HEK293 (cell line): Measurements from ENCODE around the gene GNB1.
"Not testable (repeated sequence)": the region's sequence is repeated elsewhere in the genome, so short reads cannot be mapped to it uniquely, and the experiment has no call there.

Source experiments
- CTCF ChIA-PET: fragments of 350-600 bp; formaldehyde crosslinking; extraction: SDS; loops from one replicate; lab custom pipeline; 2021; ENCODE audit warnings: antibody characterized with exemption; lab: Yijun Ruan, JAX
- POLR2A ChIA-PET: fragments of 300-600 bp; formaldehyde crosslinking; extraction: SDS; loops from one replicate; lab custom pipeline; 2020; ENCODE audit warnings: antibody characterized with exemption, inconsistent platforms; lab: Yijun Ruan, JAX
- H3K27ac ChIP-seq: fragments of 200-500 bp; sonication (Bioruptor generic); 2 replicates; pipeline ENCODE4 v1.5.1; 2014; ENCODE audit warnings: low read depth, low read length, control low read depth, inconsistent platforms; ENCODE audit errors: extremely low read depth
- H3K36me3 ChIP-seq, 2 experiments: fragments of 200-500 bp in 1 of 2; sonication (Bioruptor generic) in 1 of 2; 1 replicate in 1 of 2; 2 replicates in 1 of 2; pipeline ENCODE4 v1.5.1; 2014 to 2017; ENCODE audit warnings: inconsistent platforms in 2 of 2, low read length in 2 of 2; ENCODE audit not compliant: control insufficient read depth in 2 of 2, insufficient read depth in 1 of 2
- H3K4me1 ChIP-seq: fragments of 200-500 bp; sonication (Bioruptor generic); 2 replicates; pipeline ENCODE4 v1.5.1; 2014; ENCODE audit warnings: mild to moderate bottlenecking, low read length, inconsistent platforms; ENCODE audit not compliant: control insufficient read depth, insufficient read depth
- H3K4me3 ChIP-seq: 2 replicates; pipeline ENCODE4 v1.5.1; 2011; ENCODE audit warnings: low read depth, mild to moderate bottlenecking, control low read depth, low read length, moderate library complexity
- H3K9me3 ChIP-seq: fragments of 200-500 bp; sonication (Bioruptor generic); 2 replicates; pipeline ENCODE4 v1.5.1; 2014; ENCODE audit warnings: low read depth, low read length, inconsistent platforms; ENCODE audit not compliant: control insufficient read depth, insufficient read depth
- IKZF3 ChIP-seq: fragments of 450-650 bp; IDR thresholded peaks from 2 replicates; pipeline ENCODE4 v1.5.0; 2018; ENCODE audit warnings: missing biosample characterization, mild to moderate bottlenecking, missing genetic modification characterization, moderate library complexity
- ZBTB17 ChIP-seq: fragments of 450-650 bp; formaldehyde crosslinking; IDR thresholded peaks from 2 replicates; pipeline ENCODE4 v1.5.1; 2016; ENCODE audit warnings: missing biosample characterization, missing genetic modification characterization
- ZBTB7A ChIP-seq: fragments of 450-650 bp; formaldehyde crosslinking; IDR thresholded peaks from 2 replicates; pipeline ENCODE4 v1.5.1; 2016; ENCODE audit warnings: low read depth, missing biosample characterization, missing genetic modification characterization
- ZNF121 ChIP-seq: fragments of 450-650 bp; formaldehyde crosslinking; IDR thresholded peaks from 2 replicates; pipeline ENCODE4 v1.5.1; 2016; ENCODE audit warnings: missing biosample characterization, missing genetic modification characterization
- ZNF133 ChIP-seq: fragments of 450-650 bp; formaldehyde crosslinking; IDR thresholded peaks from 2 replicates; pipeline ENCODE4 v1.5.1; 2016; ENCODE audit warnings: missing biosample characterization, missing genetic modification characterization
- ZNF2 ChIP-seq: fragments of 450-650 bp; formaldehyde crosslinking; IDR thresholded peaks from 2 replicates; pipeline ENCODE4 v1.5.1; 2016; ENCODE audit warnings: missing biosample characterization, missing genetic modification characterization
- ZNF248 ChIP-seq: fragments of 450-650 bp; formaldehyde crosslinking; IDR thresholded peaks from 2 replicates; pipeline ENCODE4 v1.5.1; 2017; ENCODE audit warnings: missing biosample characterization, missing genetic modification characterization
- ZNF341 ChIP-seq: fragments of 450-650 bp; formaldehyde crosslinking; IDR thresholded peaks from 2 replicates; pipeline ENCODE4; 2016; ENCODE audit warnings: low read depth, missing biosample characterization, missing genetic modification characterization
- ZNF391 ChIP-seq: fragments of 450-650 bp; formaldehyde crosslinking; IDR thresholded peaks from 2 replicates; pipeline ENCODE4 v1.5.1; 2016; ENCODE audit warnings: low read depth, missing biosample characterization, missing genetic modification characterization, borderline replicate concordance
- ZNF501 ChIP-seq: fragments of 450-650 bp; formaldehyde crosslinking; IDR thresholded peaks from 2 replicates; pipeline ENCODE4 v1.5.1; 2016; ENCODE audit warnings: missing biosample characterization, missing genetic modification characterization
- ZNF600 ChIP-seq: fragments of 450-650 bp; formaldehyde crosslinking; IDR thresholded peaks from 2 replicates; pipeline ENCODE4 v1.5.1; 2016; ENCODE audit warnings: missing biosample characterization, missing genetic modification characterization
- ZNF768 ChIP-seq: fragments of 450-650 bp; formaldehyde crosslinking; IDR thresholded peaks from 2 replicates; pipeline ENCODE4 v1.5.1; 2018; ENCODE audit warnings: missing biosample characterization, mild to moderate bottlenecking, missing genetic modification characterization
- ZSCAN30 ChIP-seq: fragments of 450-650 bp; IDR thresholded peaks from 2 replicates; pipeline ENCODE4 v1.5.1; 2018; ENCODE audit warnings: missing biosample characterization, mild to moderate bottlenecking, missing genetic modification characterization, moderate library complexity
- TF ChIP-seq, protein P1 (sequence below): fragments of 450-650 bp; formaldehyde crosslinking; IDR thresholded peaks from 2 replicates; pipeline ENCODE4 v1.5.1; 2016; ENCODE audit warnings: missing biosample characterization, missing genetic modification characterization
- TF ChIP-seq, protein P2 (sequence below): fragments of 450-650 bp; formaldehyde crosslinking; conservative IDR thresholded peaks from 2 replicates; pipeline ENCODE4 v1.5.1; 2016; ENCODE audit warnings: low read depth, missing biosample characterization, missing genetic modification characterization
- TF ChIP-seq, protein P3 (sequence below): fragments of 450-650 bp; formaldehyde crosslinking; IDR thresholded peaks from 2 replicates; pipeline ENCODE4 v1.5.1; 2017; ENCODE audit warnings: missing biosample characterization, missing genetic modification characterization
- TF ChIP-seq, protein P4 (sequence below): fragments of 450-650 bp; IDR thresholded peaks from 2 replicates; pipeline ENCODE4 v1.5.1; 2018; ENCODE audit warnings: missing biosample characterization, mild to moderate bottlenecking, missing genetic modification characterization
- TF ChIP-seq, protein P5 (sequence below): fragments of 450-650 bp; formaldehyde crosslinking; IDR thresholded peaks from 2 replicates; pipeline ENCODE4 v1.5.1; 2017; ENCODE audit warnings: missing biosample characterization, mild to moderate bottlenecking, missing genetic modification characterization, moderate library complexity

Gene GNB1

DNA sequence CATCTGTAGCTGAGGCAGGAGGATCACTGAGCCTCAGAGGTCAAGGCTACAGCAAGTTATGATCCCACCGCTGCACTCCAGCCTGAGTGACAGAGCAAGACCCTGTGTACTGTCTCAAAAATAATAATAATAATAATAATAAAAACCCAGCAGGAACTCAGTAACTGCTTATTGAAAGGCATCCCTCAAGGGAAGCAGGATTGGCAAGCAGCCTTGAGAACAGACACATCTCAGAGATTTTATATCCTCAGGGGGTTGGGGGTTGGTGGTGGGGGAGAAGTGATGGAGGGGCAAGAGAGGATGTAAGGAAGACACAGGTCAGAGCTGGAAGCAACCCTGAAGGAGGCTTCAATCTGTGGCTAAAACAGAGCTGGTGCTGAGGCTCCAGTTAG is 29.6 kb downstream of the GNB1 start (continued):
- TF ChIP-seq, protein P1, sequence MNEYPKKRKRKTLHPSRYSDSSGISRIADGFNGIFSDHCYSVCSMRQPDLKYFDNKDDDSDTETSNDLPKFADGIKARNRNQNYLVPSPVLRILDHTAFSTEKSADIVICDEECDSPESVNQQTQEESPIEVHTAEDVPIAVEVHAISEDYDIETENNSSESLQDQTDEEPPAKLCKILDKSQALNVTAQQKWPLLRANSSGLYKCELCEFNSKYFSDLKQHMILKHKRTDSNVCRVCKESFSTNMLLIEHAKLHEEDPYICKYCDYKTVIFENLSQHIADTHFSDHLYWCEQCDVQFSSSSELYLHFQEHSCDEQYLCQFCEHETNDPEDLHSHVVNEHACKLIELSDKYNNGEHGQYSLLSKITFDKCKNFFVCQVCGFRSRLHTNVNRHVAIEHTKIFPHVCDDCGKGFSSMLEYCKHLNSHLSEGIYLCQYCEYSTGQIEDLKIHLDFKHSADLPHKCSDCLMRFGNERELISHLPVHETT (tag by site-specific recombination) = no peak
- TF ChIP-seq ZBTB7A (tag by site-specific recombination) = no peak
- TF ChIP-seq, protein P2, sequence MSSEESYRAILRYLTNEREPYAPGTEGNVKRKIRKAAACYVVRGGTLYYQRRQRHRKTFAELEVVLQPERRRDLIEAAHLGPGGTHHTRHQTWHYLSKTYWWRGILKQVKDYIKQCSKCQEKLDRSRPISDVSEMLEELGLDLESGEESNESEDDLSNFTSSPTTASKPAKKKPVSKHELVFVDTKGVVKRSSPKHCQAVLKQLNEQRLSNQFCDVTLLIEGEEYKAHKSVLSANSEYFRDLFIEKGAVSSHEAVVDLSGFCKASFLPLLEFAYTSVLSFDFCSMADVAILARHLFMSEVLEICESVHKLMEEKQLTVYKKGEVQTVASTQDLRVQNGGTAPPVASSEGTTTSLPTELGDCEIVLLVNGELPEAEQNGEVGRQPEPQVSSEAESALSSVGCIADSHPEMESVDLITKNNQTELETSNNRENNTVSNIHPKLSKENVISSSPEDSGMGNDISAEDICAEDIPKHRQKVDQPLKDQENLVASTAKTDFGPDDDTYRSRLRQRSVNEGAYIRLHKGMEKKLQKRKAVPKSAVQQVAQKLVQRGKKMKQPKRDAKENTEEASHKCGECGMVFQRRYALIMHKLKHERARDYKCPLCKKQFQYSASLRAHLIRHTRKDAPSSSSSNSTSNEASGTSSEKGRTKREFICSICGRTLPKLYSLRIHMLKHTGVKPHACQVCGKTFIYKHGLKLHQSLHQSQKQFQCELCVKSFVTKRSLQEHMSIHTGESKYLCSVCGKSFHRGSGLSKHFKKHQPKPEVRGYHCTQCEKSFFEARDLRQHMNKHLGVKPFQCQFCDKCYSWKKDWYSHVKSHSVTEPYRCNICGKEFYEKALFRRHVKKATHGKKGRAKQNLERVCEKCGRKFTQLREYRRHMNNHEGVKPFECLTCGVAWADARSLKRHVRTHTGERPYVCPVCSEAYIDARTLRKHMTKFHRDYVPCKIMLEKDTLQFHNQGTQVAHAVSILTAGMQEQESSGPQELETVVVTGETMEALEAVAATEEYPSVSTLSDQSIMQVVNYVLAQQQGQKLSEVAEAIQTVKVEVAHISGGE (tag by site-specific recombination) = no peak
- TF ChIP-seq ZNF133 (tag by site-specific recombination) = no peak

DNA sequence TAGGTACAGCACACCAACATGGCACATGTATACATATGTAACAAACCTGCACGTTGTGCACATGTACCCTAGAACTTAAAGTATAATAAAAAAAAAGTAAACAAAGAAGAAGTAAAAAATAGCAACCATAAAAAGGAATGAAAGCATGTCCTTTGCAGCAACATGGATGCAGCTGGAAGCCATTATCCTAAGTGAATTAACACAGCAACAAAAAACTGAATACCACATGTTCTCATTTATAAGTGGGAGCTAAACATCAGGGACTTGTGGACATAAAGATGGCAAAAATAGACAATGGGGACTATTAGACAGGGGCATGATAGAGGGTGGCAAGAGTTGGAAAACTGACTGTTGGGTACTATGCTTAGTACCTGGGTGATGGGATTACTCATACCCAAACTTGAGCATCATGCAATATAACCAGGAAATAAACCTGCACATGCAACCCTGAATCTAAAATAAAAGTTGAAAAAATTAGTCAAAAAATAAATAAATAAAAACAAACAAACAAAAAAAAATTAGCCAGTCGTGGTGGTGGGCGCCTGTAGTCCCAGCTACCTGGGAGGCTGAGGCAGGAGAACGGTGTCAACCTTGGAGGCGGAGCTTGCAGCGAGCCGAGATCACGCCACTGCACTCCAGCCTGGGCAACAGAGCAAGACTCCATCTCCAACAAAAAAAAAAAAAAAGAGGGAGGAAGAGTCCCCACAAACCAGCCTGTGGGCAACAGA is 30.8 kb downstream of the GNB1 start:
- H3K4me1 ChIP-seq, POLR2A ChIA-PET, CTCF ChIA-PET, H3K27ac ChIP-seq, H3K4me3 ChIP-seq, H3K9me3 ChIP-seq: not testable (repeated sequence)
- H3K36me3 ChIP-seq = peaks cover 0 to 19% of the 10 kb centered on the region in 2 experiments; a peak in 2 of 3 replicates
- TF ChIP-seq ZNF121 (tag by site-specific recombination) = peak; percentile 92
- 0 out of 2 replicates have a peak, but pooled peaks have one; percentile 11 for TF ChIP-seq ZNF391 (tag by site-specific recombination)
- TF ChIP-seq, protein P3, sequence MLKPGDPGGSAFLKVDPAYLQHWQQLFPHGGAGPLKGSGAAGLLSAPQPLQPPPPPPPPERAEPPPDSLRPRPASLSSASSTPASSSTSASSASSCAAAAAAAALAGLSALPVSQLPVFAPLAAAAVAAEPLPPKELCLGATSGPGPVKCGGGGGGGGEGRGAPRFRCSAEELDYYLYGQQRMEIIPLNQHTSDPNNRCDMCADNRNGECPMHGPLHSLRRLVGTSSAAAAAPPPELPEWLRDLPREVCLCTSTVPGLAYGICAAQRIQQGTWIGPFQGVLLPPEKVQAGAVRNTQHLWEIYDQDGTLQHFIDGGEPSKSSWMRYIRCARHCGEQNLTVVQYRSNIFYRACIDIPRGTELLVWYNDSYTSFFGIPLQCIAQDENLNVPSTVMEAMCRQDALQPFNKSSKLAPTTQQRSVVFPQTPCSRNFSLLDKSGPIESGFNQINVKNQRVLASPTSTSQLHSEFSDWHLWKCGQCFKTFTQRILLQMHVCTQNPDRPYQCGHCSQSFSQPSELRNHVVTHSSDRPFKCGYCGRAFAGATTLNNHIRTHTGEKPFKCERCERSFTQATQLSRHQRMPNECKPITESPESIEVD (tag by site-specific recombination) = peak; percentile 40; the same call in 1 of the 2 replicates
- 0 out of 2 replicates have a peak, but pooled peaks have one; percentile 9 for TF ChIP-seq ZNF501 (tag by site-specific recombination)
- TF ChIP-seq, protein P4, sequence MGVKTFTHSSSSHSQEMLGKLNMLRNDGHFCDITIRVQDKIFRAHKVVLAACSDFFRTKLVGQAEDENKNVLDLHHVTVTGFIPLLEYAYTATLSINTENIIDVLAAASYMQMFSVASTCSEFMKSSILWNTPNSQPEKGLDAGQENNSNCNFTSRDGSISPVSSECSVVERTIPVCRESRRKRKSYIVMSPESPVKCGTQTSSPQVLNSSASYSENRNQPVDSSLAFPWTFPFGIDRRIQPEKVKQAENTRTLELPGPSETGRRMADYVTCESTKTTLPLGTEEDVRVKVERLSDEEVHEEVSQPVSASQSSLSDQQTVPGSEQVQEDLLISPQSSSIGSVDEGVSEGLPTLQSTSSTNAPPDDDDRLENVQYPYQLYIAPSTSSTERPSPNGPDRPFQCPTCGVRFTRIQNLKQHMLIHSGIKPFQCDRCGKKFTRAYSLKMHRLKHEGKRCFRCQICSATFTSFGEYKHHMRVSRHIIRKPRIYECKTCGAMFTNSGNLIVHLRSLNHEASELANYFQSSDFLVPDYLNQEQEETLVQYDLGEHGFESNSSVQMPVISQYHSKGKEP (tag by site-specific recombination) = peak; percentile 50; the same call in 1 of the 2 replicates
- TF ChIP-seq ZNF2 = 0 out of 2 replicates have a peak, but pooled peaks have one; percentile 21

DNA sequence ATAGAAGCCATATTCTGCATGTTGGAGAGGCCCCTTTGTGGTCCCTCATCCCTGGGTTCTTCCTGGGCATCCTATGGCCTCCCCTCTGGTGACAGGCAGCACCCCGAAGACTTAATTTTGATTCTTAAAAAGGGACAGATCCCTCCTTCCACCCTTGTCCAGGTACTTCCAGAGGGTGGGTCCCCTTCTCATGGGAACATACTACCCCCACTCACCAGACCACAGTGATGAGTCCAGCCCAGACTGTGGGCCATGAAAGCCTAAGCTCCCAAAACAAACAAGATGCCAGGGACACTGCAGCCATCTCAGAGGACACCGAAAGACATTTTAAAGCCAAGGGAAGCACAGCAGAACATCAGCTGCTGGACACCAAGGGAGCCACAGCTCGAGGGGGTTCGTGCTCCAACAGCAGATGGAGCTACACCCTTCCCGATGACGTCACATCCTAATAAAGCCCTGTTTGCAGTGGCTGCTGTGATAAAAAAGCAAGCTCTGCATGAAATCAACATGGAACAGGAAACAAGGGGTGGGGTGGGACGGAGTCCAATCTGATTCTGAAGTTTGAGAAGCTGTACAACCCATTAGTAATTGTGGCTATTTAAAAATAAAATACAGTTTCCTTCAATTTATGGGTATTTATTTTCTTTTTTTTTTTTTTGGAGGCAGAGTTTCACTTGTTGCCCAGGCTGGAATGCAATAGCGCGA is 32.4 kb downstream of the GNB1 start:
- H3K4me3 ChIP-seq = no peak overlapping the region
- H3K9me3 ChIP-seq = no peaks in the 10 kb centered on the region
- H3K4me1 ChIP-seq = peaks cover 12% of the 10 kb centered on the region
- 0 out of 2 replicates have a peak overlapping the region, but pooled peaks have one; percentile 18 for H3K27ac ChIP-seq
- POLR2A ChIA-PET = interaction anchor here (0.6 to 1.1 kb wide), 5 partner anchors 10 to 50 kb away, joined by 3 to 7 read pairs (median 4); no protein-coding TSS in a partner anchor
- CTCF ChIA-PET = interaction anchor here (0.6 to 1.1 kb wide), 9 partner anchors 10 to 188 kb away, joined by 3 to 4 read pairs (median 3); no protein-coding TSS in a partner anchor
- H3K36me3 ChIP-seq = peaks cover 0 to 25% of the 10 kb centered on the region in 2 experiments; a peak in 2 of 3 replicates
- peak; percentile 86 for TF ChIP-seq IKZF3 (tag by site-specific recombination)
- TF ChIP-seq, protein P5, sequence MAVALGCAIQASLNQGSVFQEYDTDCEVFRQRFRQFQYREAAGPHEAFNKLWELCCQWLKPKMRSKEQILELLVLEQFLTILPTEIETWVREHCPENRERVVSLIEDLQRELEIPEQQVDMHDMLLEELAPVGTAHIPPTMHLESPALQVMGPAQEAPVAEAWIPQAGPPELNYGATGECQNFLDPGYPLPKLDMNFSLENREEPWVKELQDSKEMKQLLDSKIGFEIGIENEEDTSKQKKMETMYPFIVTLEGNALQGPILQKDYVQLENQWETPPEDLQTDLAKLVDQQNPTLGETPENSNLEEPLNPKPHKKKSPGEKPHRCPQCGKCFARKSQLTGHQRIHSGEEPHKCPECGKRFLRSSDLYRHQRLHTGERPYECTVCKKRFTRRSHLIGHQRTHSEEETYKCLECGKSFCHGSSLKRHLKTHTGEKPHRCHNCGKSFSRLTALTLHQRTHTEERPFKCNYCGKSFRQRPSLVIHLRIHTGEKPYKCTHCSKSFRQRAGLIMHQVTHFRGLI (tag by site-specific recombination) = no peak
- TF ChIP-seq, protein P1 (tag by site-specific recombination) = peak; percentile 47; the same call in 1 of the 2 replicates
- TF ChIP-seq ZNF600 (tag by site-specific recombination) = peak; percentile 35; the same call in 1 of the 2 replicates
- TF ChIP-seq ZNF341 (tag by site-specific recombination) = no peak
- no peak for TF ChIP-seq ZBTB17 (tag by site-specific recombination)
- TF ChIP-seq ZNF768 = no peak; the same call in 1 of the 2 replicates
- no peak for TF ChIP-seq ZNF248
- peak; percentile 77 for TF ChIP-seq ZSCAN30 (tag by site-specific recombination)
